ENCODE results near the gene TRIM56. TPM values are rescaled to one million over a fixed set of nuclear protein-coding genes. Genes with fewer than 3 reads are reported as not detected.
"Not testable (repeated sequence)": the region's sequence is repeated elsewhere in the genome, so short reads cannot be mapped to it uniquely, and the experiment has no call there.

Gene TRIM56
- total RNA-seq, 2 experiments from 2014 or later, result 35.1 to 35.3 TPM

DNA sequence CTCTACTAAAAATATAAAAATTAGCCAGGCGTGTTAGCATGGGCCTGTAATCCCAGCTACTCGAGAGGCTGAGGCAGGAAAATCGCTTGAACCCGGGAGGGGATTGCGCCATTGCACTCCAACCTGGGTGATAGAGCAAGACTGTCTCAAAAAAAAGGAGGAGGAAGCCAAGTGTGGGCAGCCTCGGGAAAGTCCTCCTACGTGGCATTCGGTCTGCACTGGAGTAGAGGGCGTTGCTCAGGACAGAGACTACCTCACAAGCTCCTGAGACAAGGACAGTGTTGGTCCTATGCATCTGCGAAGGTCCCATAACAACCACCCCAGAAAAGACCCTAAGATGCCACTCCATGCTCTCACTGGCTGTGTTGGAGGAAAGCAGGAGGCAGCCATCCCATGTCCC lies 31.6 kb downstream of the TRIM56 start:
- H3K4me3 Mint-ChIP-seq, result no peak overlapping the region
- peaks cover 4% of the 10 kb centered on the region for H3K4me1 Mint-ChIP-seq
- no peaks in the 10 kb centered on the region for H3K36me3 Mint-ChIP-seq
- DNase-seq, result no peak
- no peaks in the 10 kb centered on the region for H3K9me3 Mint-ChIP-seq
- no peak overlapping the region for H3K27ac Mint-ChIP-seq
- H3K27me3 Mint-ChIP-seq, result peaks cover 24% of the 10 kb centered on the region

DNA sequence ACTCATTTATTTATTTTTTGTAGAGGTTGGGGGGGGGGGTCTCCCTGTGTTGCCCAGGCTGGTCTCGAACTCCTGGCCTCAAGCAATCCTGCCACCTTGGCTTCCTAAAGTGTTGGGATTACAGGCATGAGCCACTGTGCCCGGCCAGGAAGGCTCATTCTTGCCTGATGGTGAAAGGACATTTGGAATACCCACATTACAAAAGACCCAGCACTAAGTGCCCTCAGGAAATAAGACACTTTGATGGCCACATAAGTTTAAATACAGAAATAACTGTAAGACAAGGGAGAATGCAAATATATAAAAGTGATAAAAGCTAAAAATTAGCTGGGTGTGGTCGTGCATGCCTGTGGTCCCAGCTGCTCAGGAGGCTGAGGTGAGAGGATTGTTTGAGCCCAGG lies 33.6 kb downstream of the TRIM56 start:
- DNase-seq, result no peak
- Mint-ChIP-seq H3K4me1 (peaks cover 12% of the 10 kb centered on the region), H3K36me3 (no peaks in the 10 kb centered on the region), H3K4me3 (no peak overlapping the region), H3K27me3 (peaks cover 43% of the 10 kb centered on the region), H3K27ac (no peak overlapping the region), H3K9me3 (no peaks in the 10 kb centered on the region)

DNA sequence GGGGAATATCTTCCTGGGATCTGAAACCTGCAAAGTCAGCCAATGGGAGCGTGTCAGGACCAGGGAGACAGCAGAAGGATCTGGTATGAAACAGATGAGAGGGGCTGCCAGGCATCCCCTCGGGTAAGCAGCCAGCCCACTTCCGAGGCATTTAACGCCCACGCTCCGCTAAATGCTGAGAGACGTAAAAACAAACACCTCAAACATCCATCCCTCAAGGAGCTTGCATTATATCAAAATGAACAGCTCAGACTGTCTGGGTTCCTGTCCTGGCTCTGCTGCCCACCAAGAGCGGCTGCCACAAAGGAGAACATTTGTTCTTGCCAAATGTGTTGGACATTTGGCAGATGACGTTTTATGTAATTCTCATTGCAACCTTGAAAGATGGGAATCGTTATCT lies 34.6 kb downstream of the TRIM56 start:
- H3K27ac Mint-ChIP-seq, result no peak overlapping the region
- no peaks in the 10 kb centered on the region for H3K9me3 Mint-ChIP-seq
- H3K36me3 Mint-ChIP-seq, result no peaks in the 10 kb centered on the region
- H3K4me1 Mint-ChIP-seq, result peaks cover 18% of the 10 kb centered on the region
- no peak overlapping the region for H3K4me3 Mint-ChIP-seq
- peaks cover 49% of the 10 kb centered on the region for H3K27me3 Mint-ChIP-seq
- no peak for DNase-seq

DNA sequence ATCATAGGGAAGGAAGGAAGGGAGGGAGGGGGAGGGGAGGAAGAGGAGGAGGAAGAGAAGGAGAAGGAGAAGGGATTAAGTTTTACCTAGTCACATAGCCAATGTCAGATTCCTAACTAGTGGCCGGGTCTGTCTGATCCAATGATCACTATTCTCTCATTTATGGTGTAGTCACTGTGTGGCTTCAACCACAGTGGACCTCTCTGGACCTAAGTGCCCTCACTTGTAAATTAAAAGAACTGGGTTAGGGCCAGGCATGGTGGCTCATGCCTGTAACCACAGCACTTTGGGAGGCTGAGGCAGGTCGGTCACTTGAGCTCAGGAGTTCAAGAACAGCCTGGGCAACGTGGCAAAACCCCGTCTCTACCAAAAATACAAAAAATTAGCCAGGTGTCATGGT lies 35.0 kb downstream of the TRIM56 start:
- Mint-ChIP-seq H3K4me1 (peaks cover 20% of the 10 kb centered on the region), H3K9me3 (no peaks in the 10 kb centered on the region), H3K27ac (no peak overlapping the region), H3K4me3 (no peak overlapping the region), H3K36me3 (no peaks in the 10 kb centered on the region), H3K27me3 (peaks cover 53% of the 10 kb centered on the region)
- DNase-seq, result no peak

DNA sequence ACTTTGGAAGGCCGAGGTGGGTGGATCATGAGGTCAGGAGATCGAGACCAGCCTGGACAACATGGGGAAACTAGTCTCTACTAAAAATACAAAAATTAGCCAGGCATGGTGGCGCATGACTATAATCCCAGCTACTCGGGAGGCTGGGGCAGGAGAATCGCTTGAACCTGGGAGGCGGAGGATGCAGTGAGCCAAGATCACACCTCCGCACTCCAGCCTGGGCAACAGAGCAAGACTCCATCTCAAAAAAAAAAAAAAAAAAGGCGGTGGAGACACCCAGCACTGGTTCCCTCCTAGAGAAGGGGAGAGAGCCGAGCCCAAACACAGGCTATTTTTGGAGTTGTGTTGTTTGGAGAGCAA lies 36.3 kb downstream of the TRIM56 start:
- not testable (repeated sequence) for H3K27ac Mint-ChIP-seq, H3K9me3 Mint-ChIP-seq, H3K36me3 Mint-ChIP-seq, DNase-seq
- Mint-ChIP-seq H3K27me3 (peaks cover 64% of the 10 kb centered on the region), H3K4me3 (peak overlapping the region; percentile 66), H3K4me1 (peaks cover 29% of the 10 kb centered on the region)

DNA sequence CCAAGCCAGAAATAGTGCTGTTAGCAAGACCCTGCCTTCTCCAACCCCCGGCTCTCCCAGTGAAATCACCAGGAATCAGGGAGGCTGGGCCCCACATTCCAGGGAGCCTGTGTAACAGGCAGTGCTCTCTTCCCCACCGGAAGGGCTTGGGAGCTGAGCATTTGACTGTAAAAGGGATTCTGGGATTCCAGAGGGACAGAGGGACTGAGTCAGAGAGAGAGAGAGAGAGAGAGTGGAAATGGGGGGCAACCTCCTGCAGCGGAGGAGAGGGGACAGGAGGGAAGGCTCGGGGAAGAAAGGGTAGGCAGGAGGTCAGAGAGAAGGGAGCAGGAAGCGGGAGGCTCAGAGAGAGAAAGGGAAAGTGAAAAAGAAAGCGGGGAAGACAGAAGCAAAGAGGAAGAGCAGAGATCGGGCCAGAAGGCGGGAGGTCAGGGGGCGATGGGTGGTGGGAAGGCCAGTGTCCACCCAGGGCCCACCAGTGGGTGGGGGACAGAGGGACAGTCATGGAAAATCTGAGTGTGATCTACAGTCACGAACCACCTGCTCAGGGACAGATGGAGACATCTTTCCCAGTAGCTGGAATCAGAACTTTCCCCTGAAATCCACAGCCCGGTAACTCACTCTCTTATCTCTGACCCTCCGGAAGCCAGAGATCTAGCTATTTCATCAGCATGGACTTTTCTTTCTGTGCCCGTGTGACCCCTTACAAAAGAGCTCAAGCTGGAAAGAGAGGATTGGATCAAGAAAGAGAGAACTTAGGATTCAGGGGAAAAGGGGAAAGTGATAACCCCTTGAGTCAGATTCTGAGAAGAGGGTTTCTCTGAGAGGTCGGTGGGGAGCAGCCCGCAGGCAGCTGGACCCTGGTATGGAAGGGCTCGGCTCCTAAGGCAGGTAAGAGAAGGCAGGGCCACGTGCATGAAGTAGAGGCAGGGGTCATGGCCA lies 37.0 kb downstream of the TRIM56 start:
- no peaks in the 10 kb centered on the region for H3K36me3 Mint-ChIP-seq
- peak overlapping the region; percentile 47 for H3K27ac Mint-ChIP-seq
- peak overlapping the region; percentile 66 for H3K4me3 Mint-ChIP-seq
- no peaks in the 10 kb centered on the region for H3K9me3 Mint-ChIP-seq
- no peak for DNase-seq
- peaks cover 71% of the 10 kb centered on the region for H3K27me3 Mint-ChIP-seq
- H3K4me1 Mint-ChIP-seq, result peaks cover 36% of the 10 kb centered on the region

DNA sequence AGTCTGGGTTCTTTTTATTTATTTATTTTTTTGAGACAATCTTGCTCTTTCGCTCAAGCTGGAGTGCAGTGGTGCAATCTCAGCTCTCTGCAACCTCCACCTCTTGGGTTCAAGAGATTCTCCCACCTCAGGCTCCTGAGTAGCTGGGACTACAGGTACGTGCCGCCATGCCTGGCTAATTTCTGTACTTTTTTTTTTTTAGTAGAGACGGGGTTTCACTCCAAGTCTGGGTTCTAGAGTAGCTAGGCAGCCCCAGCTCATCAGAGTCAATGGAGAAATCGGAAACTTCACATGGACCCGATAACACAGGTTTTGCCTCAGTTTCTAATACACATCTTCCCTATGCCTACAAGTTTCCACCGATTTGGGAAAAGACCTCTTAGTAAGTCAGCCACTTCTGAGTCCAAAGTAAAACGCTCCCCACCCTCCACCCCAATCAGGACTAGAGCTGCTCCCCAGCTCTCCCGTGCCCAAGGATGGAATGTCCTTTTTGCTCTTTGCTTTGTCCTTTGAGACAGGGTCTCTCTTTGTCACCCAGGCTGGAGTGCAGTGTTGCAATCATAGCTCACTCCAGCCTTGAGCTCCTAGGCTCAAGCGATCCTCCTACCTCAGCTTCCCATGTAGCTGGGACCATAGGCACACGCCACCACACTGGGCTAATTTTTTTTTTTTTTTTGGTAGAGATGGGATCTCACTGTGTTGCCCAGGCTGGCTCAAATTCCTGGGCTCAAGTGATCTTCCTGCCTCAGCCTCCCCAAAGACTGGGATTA lies 37.8 kb downstream of the TRIM56 start:
- Mint-ChIP-seq H3K9me3 (no peaks in the 10 kb centered on the region), H3K27ac (no peak overlapping the region), H3K4me3 (no peak overlapping the region), H3K36me3 (no peaks in the 10 kb centered on the region), H3K27me3 (peaks cover 79% of the 10 kb centered on the region), H3K4me1 (peaks cover 41% of the 10 kb centered on the region)
- DNase-seq, result no peak

DNA sequence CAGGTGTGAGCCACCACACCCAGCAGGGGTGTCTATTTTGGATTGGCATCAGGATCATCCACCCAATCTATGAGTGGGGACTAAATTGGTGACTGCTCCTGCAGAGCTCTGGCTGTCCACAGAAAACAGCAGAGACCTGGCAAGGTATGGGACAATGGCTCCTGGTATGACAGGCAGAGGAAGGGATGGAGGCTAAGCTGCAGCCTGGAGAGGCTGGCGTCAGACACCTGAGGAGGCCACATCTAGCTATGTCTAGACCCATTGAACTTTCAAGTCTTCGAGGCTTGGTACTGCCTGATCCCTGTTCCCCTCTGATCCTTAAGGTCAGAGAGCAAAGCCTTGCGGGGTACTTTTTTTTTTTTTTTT lies 38.4 kb downstream of the TRIM56 start:
- no peak for DNase-seq
- H3K4me3 Mint-ChIP-seq, result no peak overlapping the region
- peaks cover 85% of the 10 kb centered on the region for H3K27me3 Mint-ChIP-seq
- no peaks in the 10 kb centered on the region for H3K9me3 Mint-ChIP-seq
- H3K4me1 Mint-ChIP-seq, result peaks cover 43% of the 10 kb centered on the region
- H3K27ac Mint-ChIP-seq, result no peak overlapping the region
- H3K36me3 Mint-ChIP-seq, result no peaks in the 10 kb centered on the region

DNA sequence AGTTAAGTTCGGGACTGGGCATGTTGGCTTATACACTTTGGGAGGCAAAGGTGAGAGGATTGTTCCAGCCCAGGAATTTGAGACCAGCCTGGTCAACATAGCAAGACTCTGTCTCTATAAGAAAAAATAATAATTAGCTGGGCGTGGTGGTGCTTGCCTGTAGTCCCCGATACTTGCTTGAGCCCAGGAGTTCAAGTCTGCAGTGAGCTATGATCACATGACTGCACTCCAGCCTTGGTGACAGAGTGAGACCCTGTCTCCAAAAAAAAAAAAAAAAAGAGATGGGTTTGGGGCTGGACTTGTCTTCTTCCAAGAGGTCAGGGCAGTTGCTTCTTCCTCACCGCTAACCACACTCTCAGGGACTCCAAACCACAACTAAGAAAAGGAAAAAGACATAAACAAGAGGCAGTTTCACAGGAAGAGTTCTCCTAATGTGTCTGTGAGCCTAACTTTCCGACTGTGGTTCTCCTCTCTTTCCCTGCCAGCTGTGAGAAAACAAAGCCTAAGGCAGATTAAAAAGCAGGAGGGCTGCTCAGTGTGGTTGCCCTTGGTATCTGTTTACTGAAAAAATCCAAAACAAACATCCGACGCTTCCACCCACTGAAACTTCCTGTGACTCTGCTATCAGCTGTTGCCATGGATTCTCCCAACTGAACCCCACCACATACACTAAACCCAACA lies 39.2 kb downstream of the TRIM56 start:
- Mint-ChIP-seq H3K4me1 (peaks cover 43% of the 10 kb centered on the region), H3K4me3 (peak overlapping the region; percentile 37), H3K36me3 (no peaks in the 10 kb centered on the region), H3K27ac (no peak overlapping the region), H3K9me3 (no peaks in the 10 kb centered on the region), H3K27me3 (peaks cover 86% of the 10 kb centered on the region)
- DNase-seq, result no peak

DNA sequence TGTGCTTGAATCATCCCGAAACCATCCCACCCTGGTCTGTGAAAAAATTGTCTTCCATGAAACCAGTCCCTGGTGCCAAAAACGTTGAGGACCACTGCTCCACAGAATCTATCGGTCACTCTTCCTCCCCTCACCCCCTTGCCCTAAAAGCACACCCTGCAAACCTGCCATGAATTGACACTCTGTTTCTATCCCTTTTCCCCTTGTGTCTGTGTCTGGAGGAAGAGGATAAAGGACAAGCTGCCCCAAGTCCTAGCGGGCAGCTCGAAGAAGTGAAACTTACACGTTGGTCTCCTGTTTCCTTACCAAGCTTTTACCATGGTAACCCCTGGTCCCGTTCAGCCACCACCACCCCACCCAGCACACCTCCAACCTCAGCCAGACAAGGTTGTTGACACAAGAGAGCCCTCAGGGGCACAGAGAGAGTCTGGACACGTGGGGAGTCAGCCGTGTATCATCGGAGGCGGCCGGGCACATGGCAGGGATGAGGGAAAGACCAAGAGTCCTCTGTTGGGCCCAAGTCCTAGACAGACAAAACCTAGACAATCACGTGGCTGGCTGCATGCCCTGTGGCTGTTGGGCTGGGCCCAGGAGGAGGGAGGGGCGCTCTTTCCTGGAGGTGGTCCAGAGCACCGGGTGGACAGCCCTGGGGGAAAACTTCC lies 40.8 kb downstream of the TRIM56 start:
- Mint-ChIP-seq H3K27me3 (peaks cover 76% of the 10 kb centered on the region), H3K36me3 (no peaks in the 10 kb centered on the region), H3K27ac (no peak overlapping the region), H3K9me3 (no peaks in the 10 kb centered on the region), H3K4me3 (no peak overlapping the region), H3K4me1 (peaks cover 40% of the 10 kb centered on the region)
- DNase-seq, result no peak

DNA sequence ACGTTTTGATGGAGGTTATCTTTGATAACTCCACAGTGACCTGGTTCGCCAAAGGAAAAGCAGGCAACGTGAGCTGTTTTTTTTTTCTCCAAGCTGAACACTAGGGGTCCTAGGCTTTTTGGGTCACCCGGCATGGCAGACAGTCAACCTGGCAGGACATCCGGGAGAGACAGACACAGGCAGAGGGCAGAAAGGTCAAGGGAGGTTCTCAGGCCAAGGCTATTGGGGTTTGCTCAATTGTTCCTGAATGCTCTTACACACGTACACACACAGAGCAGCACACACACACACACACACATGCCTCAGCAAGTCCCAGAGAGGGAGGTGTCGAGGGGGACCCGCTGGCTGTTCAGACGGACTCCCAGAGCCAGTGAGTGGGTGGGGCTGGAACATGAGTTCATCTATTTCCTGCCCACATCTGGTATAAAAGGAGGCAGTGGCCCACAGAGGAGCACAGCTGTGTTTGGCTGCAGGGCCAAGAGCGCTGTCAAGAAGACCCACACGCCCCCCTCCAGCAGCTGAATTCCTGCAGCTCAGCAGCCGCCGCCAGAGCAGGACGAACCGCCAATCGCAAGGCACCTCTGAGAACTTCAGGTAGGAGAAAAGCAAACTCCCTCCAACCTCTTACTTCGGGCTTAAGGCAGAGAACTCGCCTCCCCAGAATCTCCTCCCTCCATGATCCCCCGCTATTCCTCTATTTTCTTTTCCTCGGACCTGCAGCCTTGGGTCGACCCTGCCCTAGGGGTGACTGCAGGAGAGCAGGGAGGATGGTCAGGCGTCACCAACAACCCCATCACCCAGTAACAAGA lies 41.6 kb downstream of the TRIM56 start, which contains the start of gene SERPINE1:
Gene SERPINE1, plus strand, starts transcription at position 454 of the 809 bp plus-strand sequence. CDS start 1,290 bp downstream, outside the sequence.
- Mint-ChIP-seq H3K27ac (no peak within 1 kb of the TSS), H3K36me3 (no peaks in the 10 kb centered on the region), H3K4me3 (peak within 1 kb of the TSS; percentile 57), H3K4me1 (peaks cover 39% of the 10 kb centered on the region), H3K27me3 (peaks cover 74% of the 10 kb centered on the region), H3K9me3 (no peaks in the 10 kb centered on the region)
- peak; percentile 62 for DNase-seq

DNA sequence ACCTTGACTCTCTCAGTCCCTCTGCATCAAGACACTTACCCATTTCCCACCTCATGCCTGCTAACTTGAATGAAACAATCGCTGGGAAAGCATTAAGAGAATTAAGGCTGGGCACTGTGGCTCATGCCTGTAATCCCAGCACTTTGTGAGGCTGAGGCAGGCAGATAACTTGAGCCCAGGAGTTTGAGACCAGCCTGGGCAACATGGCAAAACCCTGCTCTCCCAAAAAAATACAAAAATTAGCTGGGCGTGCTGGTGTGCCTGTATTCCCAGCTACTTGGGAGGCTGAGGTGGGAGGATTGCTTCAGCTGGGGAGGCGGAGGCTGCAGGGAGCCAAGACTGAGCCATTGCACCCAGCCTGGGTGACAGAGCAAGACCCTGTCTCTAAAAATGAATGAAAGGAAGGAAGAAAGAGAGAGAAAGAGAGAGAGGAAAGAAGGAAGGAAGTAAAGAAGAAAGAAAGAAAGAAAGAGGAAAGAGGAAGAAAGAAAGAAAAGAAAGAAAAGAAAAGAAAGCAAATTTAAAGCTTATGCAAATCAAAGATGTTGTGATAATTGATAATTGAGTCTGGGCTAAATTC lies 42.3 kb downstream of the TRIM56 start:
- H3K4me3 Mint-ChIP-seq, result no peak overlapping the region

DNA sequence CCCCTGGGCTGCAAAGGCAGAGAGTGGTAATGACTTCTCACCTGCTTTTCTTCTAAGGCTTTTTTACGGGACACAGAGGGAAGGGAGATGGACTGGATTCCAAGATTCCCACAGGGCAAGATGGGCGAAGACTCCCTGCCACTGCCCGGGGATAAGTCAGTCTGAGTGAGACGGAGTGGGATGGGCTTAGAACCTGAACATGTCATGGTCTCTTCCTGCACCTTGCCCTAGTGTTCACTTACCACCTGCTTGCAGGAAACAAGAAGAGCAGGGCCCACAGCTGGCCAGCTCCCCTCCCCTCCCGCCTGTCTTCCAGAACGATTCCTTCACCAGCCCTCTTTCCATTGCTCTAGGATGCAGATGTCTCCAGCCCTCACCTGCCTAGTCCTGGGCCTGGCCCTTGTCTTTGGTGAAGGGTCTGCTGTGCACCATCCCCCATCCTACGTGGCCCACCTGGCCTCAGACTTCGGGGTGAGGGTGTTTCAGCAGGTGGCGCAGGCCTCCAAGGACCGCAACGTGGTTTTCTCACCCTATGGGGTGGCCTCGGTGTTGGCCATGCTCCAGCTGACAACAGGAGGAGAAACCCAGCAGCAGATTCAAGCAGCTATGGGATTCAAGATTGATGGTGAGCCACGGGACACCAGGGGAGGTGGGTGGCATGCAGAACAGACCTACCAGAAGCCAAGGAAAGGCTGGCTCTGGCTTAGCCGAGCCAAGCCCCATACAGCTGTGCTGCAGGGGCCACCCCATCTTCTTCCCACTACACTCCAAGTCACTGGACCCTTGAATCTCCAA lies 43.0 kb downstream of the TRIM56 start:
- Mint-ChIP-seq H3K4me3 (no peak overlapping the region), H3K36me3 (no peaks in the 10 kb centered on the region), H3K27ac (no peak overlapping the region), H3K27me3 (peaks cover 69% of the 10 kb centered on the region), H3K9me3 (no peaks in the 10 kb centered on the region), H3K4me1 (peaks cover 31% of the 10 kb centered on the region)
- DNase-seq, result no peak

More for the DNA sequence above, 42.3 kb downstream of the TRIM56 start:
- H3K4me1 Mint-ChIP-seq, result peaks cover 32% of the 10 kb centered on the region
- no peak overlapping the region for H3K27ac Mint-ChIP-seq
- H3K36me3 Mint-ChIP-seq, result no peaks in the 10 kb centered on the region
- H3K9me3 Mint-ChIP-seq, result no peaks in the 10 kb centered on the region
- H3K27me3 Mint-ChIP-seq, result peaks cover 74% of the 10 kb centered on the region
- DNase-seq, result no peak
